Measurements from ENCODE around the gene DOCK3.
"Not testable (repeated sequence)": the region's sequence is repeated elsewhere in the genome, so short reads cannot be mapped to it uniquely, and the experiment has no call there.

DOCK3 gene

DNA sequence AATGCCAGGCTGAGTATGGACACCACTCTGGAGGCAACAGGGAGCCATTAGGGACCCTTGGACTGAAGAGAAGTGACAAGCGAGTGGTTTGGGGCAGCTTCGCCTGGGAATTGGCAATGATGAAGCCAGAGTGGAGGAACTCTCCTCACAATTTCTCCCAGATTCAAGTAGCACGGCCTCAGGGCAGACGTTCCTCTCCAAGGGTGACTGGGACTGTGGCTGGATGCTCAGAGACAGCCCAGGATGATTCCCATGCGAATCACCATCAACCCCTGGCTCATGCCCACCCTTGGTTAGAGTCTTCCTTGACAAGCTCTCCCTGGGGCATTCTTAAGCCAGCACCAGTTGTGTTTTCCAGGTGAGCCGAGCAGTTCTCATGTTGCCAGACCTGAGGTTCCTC lies 16.3 kb upstream of the DOCK3 start:
- Mint-ChIP-seq H3K4me1 (no peaks in the 10 kb centered on the region), H3K4me3 (no peak overlapping the region), H3K27me3 (no peaks in the 10 kb centered on the region), H3K36me3 (no peaks in the 10 kb centered on the region), H3K9me3 (no peaks in the 10 kb centered on the region), H3K27ac (no peak overlapping the region)
- no peak for ATAC-seq

DNA sequence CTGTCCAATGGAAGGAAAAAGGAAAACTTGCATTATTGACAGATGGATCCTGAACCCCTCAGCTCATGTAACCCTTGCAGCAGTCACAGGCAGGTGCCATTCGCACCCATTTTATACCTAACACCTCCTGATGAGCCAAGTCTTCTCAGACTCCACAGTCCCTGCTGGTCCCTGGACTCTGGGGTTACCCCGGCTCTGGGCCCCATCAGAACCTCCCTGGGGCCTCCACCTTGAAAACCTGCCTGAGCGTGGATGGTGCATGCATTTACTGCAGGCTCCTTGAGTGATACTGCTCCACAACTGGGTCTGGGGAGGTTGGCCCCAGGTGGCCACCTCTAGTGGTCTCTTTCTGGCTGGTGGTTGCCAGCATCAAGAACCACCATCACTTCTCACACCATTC lies 15.9 kb upstream of the DOCK3 start:
- Mint-ChIP-seq H3K4me1 (no peaks in the 10 kb centered on the region), H3K4me3 (no peak overlapping the region), H3K27ac (no peak overlapping the region), H3K9me3 (no peaks in the 10 kb centered on the region), H3K27me3 (no peaks in the 10 kb centered on the region), H3K36me3 (no peaks in the 10 kb centered on the region)
- ATAC-seq: peak; percentile 5

DNA sequence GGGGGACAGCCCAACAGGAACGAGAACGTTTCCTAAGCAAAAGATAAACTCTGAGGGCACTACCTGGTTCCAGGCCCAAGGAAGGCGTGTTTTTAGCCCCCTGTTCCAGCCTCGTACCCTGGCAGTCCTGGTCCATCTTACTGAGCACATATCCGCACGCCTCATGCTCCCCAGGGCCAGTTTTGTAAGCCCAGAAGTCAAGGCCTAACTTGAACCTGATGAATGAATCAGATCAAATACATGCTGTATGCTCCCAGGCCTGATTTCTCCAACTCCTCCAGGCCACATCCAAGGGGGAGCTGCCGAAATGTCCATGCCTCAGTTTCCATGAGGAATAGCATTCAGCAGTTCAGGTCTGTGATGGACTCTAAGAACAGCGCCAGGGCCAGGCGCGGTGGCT lies 14.3 kb upstream of the DOCK3 start:
- Mint-ChIP-seq H3K36me3 (no peaks in the 10 kb centered on the region), H3K27me3 (no peaks in the 10 kb centered on the region), H3K9me3 (no peaks in the 10 kb centered on the region), H3K4me3 (no peak overlapping the region), H3K27ac (no peak overlapping the region), H3K4me1 (peaks cover 5% of the 10 kb centered on the region)
- ATAC-seq: no peak

DNA sequence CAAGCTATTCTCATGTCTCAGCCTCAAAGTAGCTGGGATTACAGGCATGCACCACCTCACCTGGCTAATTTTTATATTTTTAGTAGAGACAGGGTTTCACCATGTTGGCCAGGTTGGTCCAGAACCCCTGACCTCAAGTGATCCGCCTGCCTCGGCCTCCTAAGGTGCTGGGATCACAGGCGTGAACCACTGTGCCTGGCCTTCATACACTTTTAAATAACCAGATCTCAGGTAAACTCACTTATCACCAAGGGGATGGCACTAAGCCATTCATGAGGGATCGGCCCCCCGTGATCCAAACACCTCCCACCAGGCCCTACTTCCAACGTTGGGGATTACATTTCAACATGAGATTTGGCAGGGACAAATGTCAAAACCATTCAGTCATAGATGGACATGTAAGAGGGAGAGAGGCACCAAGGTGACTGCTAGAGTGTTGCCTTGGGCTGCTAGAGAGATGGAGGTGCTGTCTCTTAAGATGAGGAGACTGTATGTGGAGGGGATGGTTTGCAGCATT lies 13.3 kb upstream of the DOCK3 start:
- Mint-ChIP-seq H3K4me3 (no peak overlapping the region), H3K9me3 (no peaks in the 10 kb centered on the region), H3K36me3 (no peaks in the 10 kb centered on the region), H3K27ac (no peak overlapping the region), H3K27me3 (no peaks in the 10 kb centered on the region), H3K4me1 (peaks cover 8% of the 10 kb centered on the region)
- ATAC-seq: no peak

DNA sequence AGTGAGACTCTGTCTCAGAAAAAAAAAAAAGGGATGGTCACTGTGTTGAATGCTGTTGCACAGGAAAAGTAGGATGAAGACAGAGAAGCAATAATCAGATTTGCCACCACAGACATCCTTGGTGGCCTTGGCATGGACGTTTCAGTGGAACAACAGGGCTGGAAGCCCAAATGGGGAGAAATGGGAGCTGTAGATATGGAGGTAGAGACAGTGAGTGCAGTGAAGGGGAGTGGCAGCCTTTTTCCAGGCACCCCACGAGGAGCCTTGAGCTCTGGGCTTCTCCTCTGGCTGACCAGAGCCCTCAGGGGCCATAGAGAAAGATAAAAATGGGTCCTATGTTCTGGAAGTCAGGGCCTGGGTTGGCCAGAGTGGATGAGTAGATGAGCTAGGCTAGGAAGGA lies 12.3 kb upstream of the DOCK3 start:
- Mint-ChIP-seq H3K27me3 (no peaks in the 10 kb centered on the region), H3K36me3 (no peaks in the 10 kb centered on the region), H3K27ac (no peak overlapping the region), H3K4me1 (peaks cover 8% of the 10 kb centered on the region), H3K9me3 (no peaks in the 10 kb centered on the region), H3K4me3 (no peak overlapping the region)
- ATAC-seq: no peak

DNA sequence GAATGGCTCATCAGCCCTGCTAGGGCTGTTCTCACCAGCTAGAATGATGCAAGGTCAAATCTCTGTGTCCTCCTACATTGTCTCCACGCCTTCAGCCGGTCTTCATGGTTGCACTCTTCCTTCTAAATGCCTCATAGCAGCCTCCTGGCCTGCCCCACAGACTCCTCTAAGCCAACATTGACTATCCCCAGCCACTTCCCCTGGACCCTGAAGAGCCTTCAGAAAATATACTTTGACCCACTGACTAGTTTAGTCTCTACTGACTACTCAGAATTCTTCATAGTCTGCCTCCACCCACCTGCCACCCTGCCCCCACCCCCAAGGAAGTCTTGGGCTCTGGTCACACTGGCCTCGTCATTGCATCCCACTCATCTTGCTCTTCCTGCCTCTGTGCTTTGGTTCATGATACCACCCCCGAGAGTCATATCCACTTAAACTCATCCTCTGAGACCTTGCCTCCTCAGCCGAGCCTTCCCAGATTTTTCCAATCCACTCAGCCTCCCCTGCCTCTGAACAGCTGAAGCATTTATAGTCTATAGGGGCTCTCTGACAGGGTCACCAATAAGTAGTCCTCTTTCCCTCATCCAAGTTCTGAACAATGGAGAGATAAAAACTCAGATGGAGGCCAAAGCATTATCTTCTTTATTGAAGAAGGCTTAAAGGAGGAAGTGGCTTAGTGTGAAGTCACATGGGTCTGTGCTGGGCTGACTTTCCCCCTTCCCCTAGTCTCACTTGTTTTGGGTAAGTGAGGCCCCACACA lies 9.5 kb upstream of the DOCK3 start:
- Mint-ChIP-seq H3K27me3 (no peaks in the 10 kb centered on the region), H3K9me3 (no peaks in the 10 kb centered on the region), H3K4me1 (peaks cover 8% of the 10 kb centered on the region), H3K4me3 (no peak overlapping the region), H3K36me3 (no peaks in the 10 kb centered on the region), H3K27ac (no peak overlapping the region)
- no peak for ATAC-seq

DNA sequence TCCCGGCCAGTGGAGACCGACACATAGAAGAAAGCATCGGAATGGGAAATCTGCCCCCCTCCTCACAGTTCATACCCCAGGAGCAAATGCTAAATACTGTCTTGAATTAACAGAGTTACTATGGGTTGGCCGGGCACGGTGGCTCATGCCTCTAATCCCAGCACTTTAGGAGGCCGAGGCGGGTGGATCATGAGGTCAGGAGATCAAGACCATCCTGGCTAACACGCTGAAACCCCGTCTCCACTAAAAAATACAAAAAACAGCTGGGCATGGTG lies 8.9 kb upstream of the DOCK3 start:
- not testable (repeated sequence) for H3K4me3 Mint-ChIP-seq, H3K27me3 Mint-ChIP-seq, ATAC-seq

DNA sequence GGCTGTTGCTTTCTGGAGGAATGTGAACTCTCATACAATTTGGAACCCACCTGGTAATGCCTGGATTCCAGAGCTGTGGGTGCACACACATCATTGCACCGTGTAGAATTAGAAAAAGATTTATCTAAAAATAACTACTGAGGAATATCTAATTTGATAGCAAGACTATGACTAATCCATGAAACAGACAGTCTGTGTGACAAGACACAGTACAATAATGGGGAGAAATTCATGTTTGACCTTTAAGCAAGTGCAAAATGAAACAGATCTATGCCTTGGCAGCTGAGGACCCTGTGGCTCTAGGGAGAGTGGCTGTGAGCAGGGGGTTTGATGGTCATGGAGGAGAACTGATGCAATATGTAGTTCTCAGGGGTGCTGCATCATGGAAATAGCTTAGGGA lies 7.9 kb upstream of the DOCK3 start:
- H3K27ac Mint-ChIP-seq: no peak overlapping the region
- H3K27me3 Mint-ChIP-seq: peaks cover 2% of the 10 kb centered on the region
- no peak overlapping the region for H3K4me3 Mint-ChIP-seq
- peaks cover 8% of the 10 kb centered on the region for H3K4me1 Mint-ChIP-seq
- ATAC-seq: no peak
- H3K9me3 Mint-ChIP-seq: no peaks in the 10 kb centered on the region
- no peaks in the 10 kb centered on the region for H3K36me3 Mint-ChIP-seq

More for the DNA sequence above, 8.9 kb upstream of the DOCK3 start:
- not testable (repeated sequence) for H3K9me3 Mint-ChIP-seq, H3K36me3 Mint-ChIP-seq, H3K4me1 Mint-ChIP-seq, H3K27ac Mint-ChIP-seq

DNA sequence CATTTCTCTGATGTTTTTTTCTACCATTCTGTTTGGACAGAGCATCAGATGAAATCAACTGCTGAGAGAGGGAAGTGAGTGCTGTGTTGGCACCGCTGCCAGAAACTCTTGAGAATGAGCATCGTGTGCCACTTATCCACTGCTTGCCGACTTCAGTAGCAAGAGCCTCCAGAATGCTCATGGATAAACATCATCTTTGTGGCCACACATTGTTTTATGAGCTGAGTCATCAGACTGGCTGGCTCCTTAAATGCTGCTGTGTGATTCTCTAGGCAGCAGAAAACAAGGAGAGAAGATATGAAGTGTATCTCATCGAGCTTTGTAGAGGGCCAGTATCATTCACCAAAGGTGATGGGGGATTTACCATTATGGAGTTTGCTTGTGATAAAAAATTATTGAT lies 3.4 kb upstream of the DOCK3 start:
- H3K27me3 Mint-ChIP-seq: peaks cover 20% of the 10 kb centered on the region
- no peak for ATAC-seq
- H3K27ac Mint-ChIP-seq: no peak overlapping the region
- H3K4me3 Mint-ChIP-seq: no peak overlapping the region
- H3K4me1 Mint-ChIP-seq: peaks cover 7% of the 10 kb centered on the region
- H3K9me3 Mint-ChIP-seq: no peaks in the 10 kb centered on the region
- no peaks in the 10 kb centered on the region for H3K36me3 Mint-ChIP-seq

DNA sequence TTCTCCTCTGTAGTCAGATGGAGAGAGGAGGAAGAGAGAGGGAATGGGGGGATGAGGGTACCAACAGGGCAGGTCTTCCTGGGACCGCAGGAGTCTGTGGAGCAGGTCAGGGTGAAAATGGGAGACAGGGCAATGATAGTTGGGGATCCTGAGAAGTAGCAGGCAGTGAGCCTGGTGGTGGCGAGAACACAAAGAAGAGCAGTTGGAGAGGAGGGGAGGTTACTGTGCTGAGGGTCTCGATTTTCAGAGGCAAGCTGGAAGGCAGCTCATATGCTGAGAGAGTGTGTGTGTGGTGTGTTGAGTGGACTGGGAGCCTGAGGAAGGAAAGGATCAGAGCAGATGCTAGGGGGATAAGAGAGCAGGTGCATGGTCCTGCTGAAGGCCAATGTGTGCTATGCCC lies 2.1 kb upstream of the DOCK3 start:
- Mint-ChIP-seq H3K4me3 (no peak overlapping the region), H3K9me3 (no peaks in the 10 kb centered on the region), H3K27me3 (peaks cover 20% of the 10 kb centered on the region), H3K27ac (no peak overlapping the region), H3K4me1 (peaks cover 7% of the 10 kb centered on the region), H3K36me3 (no peaks in the 10 kb centered on the region)
- no peak for ATAC-seq

DNA sequence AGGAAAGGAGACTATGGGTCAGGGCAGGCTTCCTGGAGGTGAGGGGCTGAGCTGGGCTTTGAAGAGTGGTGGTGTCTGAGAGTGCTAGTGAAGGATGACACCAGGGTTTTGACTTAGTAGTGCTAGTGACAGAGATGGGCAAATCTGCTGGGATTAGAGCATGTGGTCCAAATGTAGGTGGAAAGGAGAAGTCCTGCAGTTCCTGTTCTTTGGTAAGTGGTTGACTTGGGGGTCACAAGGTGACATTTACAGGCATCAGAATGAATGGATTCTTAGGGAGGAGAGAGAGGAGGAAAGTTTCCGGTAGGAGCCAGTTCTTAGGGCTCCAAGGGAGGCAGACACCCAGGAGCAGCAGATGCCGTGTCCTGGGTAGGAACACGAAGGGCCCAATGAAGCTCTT lies 796 bp upstream of the DOCK3 start:
- H3K4me1 Mint-ChIP-seq: peaks cover 7% of the 10 kb centered on the region
- H3K27me3 Mint-ChIP-seq: peaks cover 29% of the 10 kb centered on the region
- ATAC-seq: no peak
- peak overlapping the region; percentile 50 for H3K4me3 Mint-ChIP-seq
- H3K36me3 Mint-ChIP-seq: no peaks in the 10 kb centered on the region
- no peaks in the 10 kb centered on the region for H3K9me3 Mint-ChIP-seq
- no peak overlapping the region for H3K27ac Mint-ChIP-seq

DNA sequence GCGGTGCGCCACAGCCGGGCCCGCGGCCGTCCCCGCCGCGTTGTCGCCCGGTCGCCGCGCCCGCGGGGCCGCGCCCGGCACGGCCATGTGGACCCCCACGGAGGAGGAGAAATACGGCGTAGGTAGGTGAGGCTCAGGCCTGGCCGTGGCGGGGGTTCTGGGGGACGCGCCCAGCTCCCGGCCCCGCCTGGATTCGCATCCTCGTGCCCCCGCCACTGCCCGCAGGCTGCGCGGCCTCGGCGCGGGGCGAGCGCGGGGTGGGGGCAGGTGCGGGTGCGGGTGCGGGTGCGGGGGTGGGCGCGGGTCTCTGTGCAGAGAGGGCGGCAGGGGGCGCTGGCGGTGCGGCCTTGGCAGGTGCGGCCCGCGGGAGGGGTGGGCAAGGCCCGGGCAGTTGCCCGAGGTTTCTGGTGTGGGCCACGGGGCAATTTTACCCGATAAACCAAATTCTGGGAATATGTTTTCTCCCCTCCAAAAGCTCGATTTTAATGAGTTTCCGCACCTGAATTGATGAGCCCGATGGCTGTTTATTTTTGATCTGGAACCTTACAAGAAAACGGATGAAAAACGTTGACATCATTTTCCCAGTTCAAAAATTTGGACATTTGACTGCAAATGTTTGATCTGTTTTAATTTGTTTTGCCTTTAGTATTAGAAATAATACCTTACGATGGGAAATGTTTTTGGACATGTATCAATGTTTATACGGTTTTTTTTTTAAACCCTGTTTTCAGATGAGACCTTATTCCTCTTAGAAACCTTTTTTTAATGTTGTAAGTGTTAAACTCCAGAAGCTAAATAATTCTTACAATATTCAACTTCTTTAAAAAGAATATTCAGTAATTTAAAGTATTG lies 678 bp downstream of the DOCK3 start:
- H3K4me1 Mint-ChIP-seq: peaks cover 7% of the 10 kb centered on the region
- peaks cover 39% of the 10 kb centered on the region for H3K27me3 Mint-ChIP-seq
- no peaks in the 10 kb centered on the region for H3K9me3 Mint-ChIP-seq
- H3K36me3 Mint-ChIP-seq: no peaks in the 10 kb centered on the region
- peak; percentile 58 for ATAC-seq
- H3K27ac Mint-ChIP-seq: no peak overlapping the region
- peak overlapping the region; percentile 24 for H3K4me3 Mint-ChIP-seq

DNA sequence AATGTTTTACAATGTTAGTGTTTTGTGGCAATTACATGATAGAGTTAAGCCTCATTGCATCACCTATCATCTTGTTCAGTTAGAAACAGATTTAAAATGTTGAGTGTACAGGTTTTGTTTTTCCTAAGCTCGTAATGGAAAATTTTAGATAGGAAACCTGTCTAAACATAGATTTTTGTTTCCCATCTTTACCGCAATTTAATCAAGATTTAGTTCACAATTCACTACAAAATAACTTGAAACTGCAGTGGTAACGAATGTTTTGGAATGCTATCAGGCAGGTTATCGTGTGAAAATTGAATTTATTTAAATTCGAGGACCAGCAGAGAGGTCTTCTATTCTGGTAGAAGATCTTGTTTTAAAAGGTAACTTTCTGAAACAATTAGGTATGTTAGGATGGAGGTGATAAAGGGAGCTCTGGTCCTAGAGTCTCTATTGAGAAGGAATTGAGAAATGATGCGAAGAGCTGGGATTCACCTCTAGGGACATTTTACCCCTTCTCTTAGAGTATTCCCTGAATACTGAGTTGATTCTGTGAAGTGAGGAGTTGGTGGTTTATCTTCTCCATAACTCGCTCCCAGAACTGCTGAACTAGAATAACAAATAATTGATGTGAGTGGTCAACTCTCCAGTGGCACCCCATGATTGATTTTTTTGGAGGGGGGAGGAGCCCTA lies 1.4 kb downstream of the DOCK3 start:
- ATAC-seq: no peak
- Mint-ChIP-seq H3K36me3 (no peaks in the 10 kb centered on the region), H3K27ac (no peak overlapping the region), H3K9me3 (no peaks in the 10 kb centered on the region), H3K4me1 (peaks cover 7% of the 10 kb centered on the region), H3K27me3 (peaks cover 46% of the 10 kb centered on the region), H3K4me3 (no peak overlapping the region)

DNA sequence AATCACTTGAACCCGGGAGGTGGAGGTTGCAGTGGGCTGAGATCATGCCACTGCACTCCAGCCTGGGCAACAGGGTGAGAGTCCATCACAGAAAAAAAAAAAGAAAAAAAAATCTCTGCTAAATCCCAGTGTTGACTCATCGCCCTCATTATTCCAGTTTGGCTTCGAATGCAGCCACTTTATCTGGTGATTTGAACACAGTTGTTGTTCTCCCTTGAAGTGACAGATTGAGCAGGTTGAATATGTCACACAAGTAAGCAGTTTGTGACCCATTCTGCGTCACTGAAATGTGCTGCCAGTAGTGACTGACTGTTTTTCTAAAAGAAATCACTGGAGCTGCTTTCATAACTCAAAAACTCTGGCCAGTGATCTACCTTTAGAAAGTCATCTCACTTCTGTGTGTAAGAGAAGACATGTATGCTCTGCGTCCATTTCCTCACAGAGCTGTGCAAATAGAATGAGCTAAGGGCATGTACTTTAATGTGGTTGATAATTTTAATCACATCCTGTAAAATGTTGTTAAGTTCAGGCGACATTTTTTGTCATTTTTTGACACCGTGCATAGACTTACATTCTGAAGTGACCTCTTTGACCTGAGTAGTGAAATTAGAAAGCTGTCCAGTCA lies 12.5 kb downstream of the DOCK3 start:
- no peak for ATAC-seq
- Mint-ChIP-seq H3K36me3 (no peaks in the 10 kb centered on the region), H3K4me1 (no peaks in the 10 kb centered on the region), H3K4me3 (no peak overlapping the region), H3K27me3 (peaks cover 21% of the 10 kb centered on the region), H3K27ac (no peak overlapping the region), H3K9me3 (no peaks in the 10 kb centered on the region)

DNA sequence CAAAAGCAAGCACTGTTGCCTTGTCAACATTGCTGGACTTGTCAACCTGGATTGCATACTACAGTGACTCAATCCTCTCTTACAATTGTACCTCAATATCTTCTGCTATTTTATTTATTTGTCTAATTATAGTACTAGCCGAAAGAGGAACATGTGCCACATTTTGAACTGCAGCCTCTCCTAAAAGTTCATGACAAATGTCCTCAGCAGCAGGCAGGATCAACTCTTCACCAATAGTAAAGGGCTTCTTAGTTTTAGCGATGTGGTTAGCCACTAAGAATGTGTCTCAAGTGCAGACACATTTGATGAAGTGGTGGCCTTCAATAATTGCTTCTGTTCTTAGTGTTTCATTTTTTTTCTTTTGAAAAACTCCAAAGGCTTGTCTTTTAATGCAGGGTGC lies 13.2 kb downstream of the DOCK3 start:
- ATAC-seq: no peak
- Mint-ChIP-seq H3K36me3 (no peaks in the 10 kb centered on the region), H3K4me3 (no peak overlapping the region), H3K9me3 (no peaks in the 10 kb centered on the region), H3K4me1 (no peaks in the 10 kb centered on the region), H3K27ac (no peak overlapping the region), H3K27me3 (peaks cover 16% of the 10 kb centered on the region)

Data from stimulated activated memory B cell treated with anti-CD40 and anti-IgM and Interleukin-4, amounts not matched to agents 10 μg/mL and 1 μg/mL and 100 μg/mL, for 72 hours (primary cell).